ENCODE results near the gene SCARF2.

SCARF2 gene

GRCh38 chr22:20390394-20390907 lies 47.2 kb downstream of the SCARF2 start:
- no peak for DNase-seq (ENCODE audit: low spot score)
- in situ Hi-C loops (cut with MboI; ENCODE audit: low sequenced_read_pairs, unreplicated experiment): no loop called here
- TF ChIP-seq, protein P1, sequence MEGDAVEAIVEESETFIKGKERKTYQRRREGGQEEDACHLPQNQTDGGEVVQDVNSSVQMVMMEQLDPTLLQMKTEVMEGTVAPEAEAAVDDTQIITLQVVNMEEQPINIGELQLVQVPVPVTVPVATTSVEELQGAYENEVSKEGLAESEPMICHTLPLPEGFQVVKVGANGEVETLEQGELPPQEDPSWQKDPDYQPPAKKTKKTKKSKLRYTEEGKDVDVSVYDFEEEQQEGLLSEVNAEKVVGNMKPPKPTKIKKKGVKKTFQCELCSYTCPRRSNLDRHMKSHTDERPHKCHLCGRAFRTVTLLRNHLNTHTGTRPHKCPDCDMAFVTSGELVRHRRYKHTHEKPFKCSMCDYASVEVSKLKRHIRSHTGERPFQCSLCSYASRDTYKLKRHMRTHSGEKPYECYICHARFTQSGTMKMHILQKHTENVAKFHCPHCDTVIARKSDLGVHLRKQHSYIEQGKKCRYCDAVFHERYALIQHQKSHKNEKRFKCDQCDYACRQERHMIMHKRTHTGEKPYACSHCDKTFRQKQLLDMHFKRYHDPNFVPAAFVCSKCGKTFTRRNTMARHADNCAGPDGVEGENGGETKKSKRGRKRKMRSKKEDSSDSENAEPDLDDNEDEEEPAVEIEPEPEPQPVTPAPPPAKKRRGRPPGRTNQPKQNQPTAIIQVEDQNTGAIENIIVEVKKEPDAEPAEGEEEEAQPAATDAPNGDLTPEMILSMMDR (IDR thresholded peaks at IDR 0.05; ENCODE audit: borderline replicate concordance, control extremely low read depth, extremely low read depth, insufficient read depth, missing control alignments): no peak

GRCh38 chr22:20389288-20389687 lies 48.3 kb downstream of the SCARF2 start:
- in situ Hi-C loops (cut with MboI; ENCODE audit: low sequenced_read_pairs, unreplicated experiment): no loop called here
- TF ChIP-seq, protein P1 (IDR thresholded peaks at IDR 0.05; ENCODE audit: borderline replicate concordance, control extremely low read depth, extremely low read depth, insufficient read depth, missing control alignments): no peak
- no peak for DNase-seq (ENCODE audit: low spot score)

DNA sequence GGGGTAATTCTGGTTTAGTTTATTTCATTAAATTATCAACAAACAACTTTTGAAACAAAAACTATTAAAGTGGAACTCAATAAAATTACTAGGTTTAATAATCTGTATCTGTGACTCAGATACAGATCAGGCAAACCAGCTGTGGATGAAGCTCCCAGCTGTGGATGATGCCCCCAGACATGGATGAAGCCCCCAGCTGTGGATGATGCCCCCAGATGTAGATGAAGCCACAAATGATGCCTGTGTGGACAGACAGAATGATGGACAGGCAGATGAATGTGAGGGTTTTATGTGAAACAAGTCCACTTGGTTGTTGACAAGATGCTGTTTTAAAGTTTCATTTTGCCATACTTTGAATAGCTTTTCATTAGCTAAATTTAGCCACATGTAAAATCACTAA lies 49.4 kb downstream of the SCARF2 start:
- TF ChIP-seq, protein P1 (IDR thresholded peaks at IDR 0.05; ENCODE audit: borderline replicate concordance, control extremely low read depth, extremely low read depth, insufficient read depth, missing control alignments): no peak
- in situ Hi-C loops (cut with MboI; ENCODE audit: low sequenced_read_pairs, unreplicated experiment): no loop called here
- DNase-seq (ENCODE audit: low spot score): no peak

DNA sequence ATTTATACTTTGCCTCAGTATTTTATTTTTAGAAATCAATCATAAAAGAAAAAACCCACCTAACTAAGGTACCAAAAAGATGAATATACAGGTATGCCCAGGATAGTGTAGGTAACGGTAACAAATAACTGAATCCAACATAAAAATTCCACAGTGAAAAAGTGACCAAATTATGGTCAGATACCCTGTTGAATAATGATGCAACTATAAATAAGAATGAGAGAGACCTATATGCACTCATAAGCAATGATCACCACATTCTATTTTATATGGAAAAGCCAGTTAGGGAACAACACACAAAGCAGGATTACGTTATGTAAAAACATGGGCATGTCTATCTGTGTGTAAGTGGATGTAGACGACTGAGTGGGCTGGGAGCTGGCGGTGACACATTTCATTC lies 50.7 kb downstream of the SCARF2 start:
- no peak for DNase-seq (ENCODE audit: low spot score)
- TF ChIP-seq, protein P1 (IDR thresholded peaks at IDR 0.05; ENCODE audit: borderline replicate concordance, control extremely low read depth, extremely low read depth, insufficient read depth, missing control alignments): no peak
- in situ Hi-C loops (cut with MboI; ENCODE audit: low sequenced_read_pairs, unreplicated experiment): no loop called here

- no peak for DNase-seq (ENCODE audit: low spot score)
- in situ Hi-C loops (cut with MboI; ENCODE audit: low sequenced_read_pairs, unreplicated experiment): no loop called here
- TF ChIP-seq, protein P1 (IDR thresholded peaks at IDR 0.05; ENCODE audit: borderline replicate concordance, control extremely low read depth, extremely low read depth, insufficient read depth, missing control alignments): no peak
These were observed 51.3 kb downstream of the SCARF2 start for GRCh38 chr22:20386336-20386735.

DNA sequence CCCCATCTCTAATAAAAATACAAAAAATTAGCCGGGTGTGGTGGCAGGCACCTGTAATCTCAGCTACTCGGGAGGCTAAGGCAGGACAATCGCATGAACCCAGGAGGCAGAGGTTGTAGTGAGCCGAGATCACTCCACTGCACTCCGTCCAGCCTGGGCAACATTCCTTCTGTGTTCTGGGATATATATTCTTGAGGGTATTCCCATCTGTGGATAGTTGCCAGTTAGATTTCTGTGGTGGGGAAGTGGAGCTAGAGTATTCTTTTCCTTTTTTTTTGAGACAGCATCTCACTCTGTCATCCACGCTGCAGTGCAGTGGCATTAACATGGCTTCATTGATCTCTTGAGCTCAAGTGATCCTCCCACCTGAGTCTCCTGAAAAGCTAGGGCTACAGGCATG lies 52.8 kb downstream of the SCARF2 start:
- in situ Hi-C loops (cut with MboI; ENCODE audit: low sequenced_read_pairs, unreplicated experiment): no loop called here
- DNase-seq (ENCODE audit: low spot score): no peak

More for the DNA sequence above, 52.8 kb downstream of the SCARF2 start:
- TF ChIP-seq, protein P1 (IDR thresholded peaks at IDR 0.05; ENCODE audit: borderline replicate concordance, control extremely low read depth, extremely low read depth, insufficient read depth, missing control alignments): no peak
